B cell (primary cell): ENCODE results near the gene FRMD3. TPM values are rescaled to one million over a fixed set of nuclear protein-coding genes. Genes with fewer than 3 reads are reported as not detected.

ENCODE experiments used
- ATAC-seq: fragments of 200-7000 bp; cut with Tn5 transposase; one replicate; pipeline ENCODE4 v1.10.0; 2021; ENCODE audit warnings: low read depth, mild to moderate bottlenecking, moderate number of reproducible peaks, moderate library complexity
- CTCF ChIA-PET: fragments of 350-600 bp; sonication (Branson Sonifier 250); formaldehyde crosslinking; loops from one replicate; lab custom pipeline; 2021; ENCODE audit warnings: antibody characterized with exemption, inconsistent platforms; lab: Charles Lee
- POLR2A ChIA-PET: fragments of 350-600 bp; sonication (Branson Sonifier 250); formaldehyde crosslinking; loops from one replicate; lab custom pipeline; 2021; ENCODE audit warnings: antibody characterized with exemption; lab: Charles Lee
- DNase-seq: peaks from one replicate; pipeline ENCODE4 v3.0.0; 2013
- H2AFZ ChIP-seq: 2 replicates; pipeline ENCODE4 v1.6.1; 2012; ENCODE audit warnings: mild to moderate bottlenecking, low read depth, low read length; ENCODE audit not compliant: insufficient read depth, poor library complexity, severe bottlenecking
- H3K27ac ChIP-seq, 2 donors: 1 replicate in 1 of 2; 2 replicates in 1 of 2; pipeline ENCODE4 v1.5.1; 2012 to 2013; ENCODE audit warnings: low read length in 2 of 2, mild to moderate bottlenecking in 2 of 2, moderate library complexity in 1 of 2
- H3K27me3 ChIP-seq, 4 experiments: fragments of 200-600 bp in 1 of 4; sonication (generic) in 1 of 4; replicated peaks in 1 of 4; 1 replicate in 2 of 4; 2 replicates in 2 of 4; pipeline versions ENCODE4 v1.6.1 to v1.7.0; 2013 to 2016; ENCODE audit warnings: low read length in 3 of 4, mild to moderate bottlenecking in 2 of 4, mixed read lengths in 1 of 4, moderate library complexity in 1 of 4; ENCODE audit not compliant: insufficient read depth in 4 of 4, control insufficient read depth in 3 of 4; ENCODE audit errors: control extremely low read depth in 1 of 4
- H3K36me3 ChIP-seq, 2 experiments: replicated peaks in 1 of 2; 1 replicate in 1 of 2; 2 replicates in 1 of 2; pipeline versions ENCODE4 v1.6.1 to v1.7.1; 2013; ENCODE audit warnings: low read length in 1 of 2; ENCODE audit not compliant: insufficient read depth in 2 of 2, control insufficient read depth in 1 of 2; ENCODE audit errors: control extremely low read depth in 1 of 2, extremely low read depth in 1 of 2
- H3K4me1 ChIP-seq, 2 donors: fragments of 200-600 bp in 1 of 2; sonication (generic) in 1 of 2; 1 replicate in 1 of 2; 2 replicates in 1 of 2; pipeline versions ENCODE4 v1.5.1 to v1.6.1; 2013 to 2017; ENCODE audit warnings: low read length in 2 of 2; ENCODE audit not compliant: control insufficient read depth in 2 of 2, insufficient read depth in 2 of 2
- H3K4me2 ChIP-seq: replicated peaks from 2 replicates; pipeline ENCODE3; 2012; ENCODE audit warnings: mild to moderate bottlenecking, low read depth, low read length; ENCODE audit not compliant: poor library complexity, severe bottlenecking
- H3K4me3 ChIP-seq, 5 experiments: fragments of 200-600 bp in 1 of 5; sonication (generic) in 1 of 5; 1 replicate in 3 of 5; 2 replicates in 2 of 5; pipeline versions ENCODE4 v1.5.1 to v1.7.0; 2011 to 2016; ENCODE audit warnings: low read length in 4 of 5, mild to moderate bottlenecking in 4 of 5, low read depth in 2 of 5, control low read depth in 1 of 5, moderate library complexity in 1 of 5; ENCODE audit not compliant: insufficient read depth in 1 of 5; ENCODE audit errors: control extremely low read depth in 1 of 5, extremely low read depth in 1 of 5
- H3K79me2 ChIP-seq: fragments of 200-600 bp; sonication (generic); one replicate; pipeline ENCODE4 v1.6.0; 2016; ENCODE audit warnings: low read length; ENCODE audit not compliant: control insufficient read depth, insufficient read depth
- H3K9ac ChIP-seq: fragments of 200-600 bp; sonication (generic); 2 replicates; pipeline ENCODE4 v1.6.1; 2017; ENCODE audit warnings: mild to moderate bottlenecking, low read length, moderate library complexity
- H3K9me3 ChIP-seq, 3 donors: one replicate each; pipeline versions ENCODE4 v1.6.1 to v1.7.1; 2013; ENCODE audit warnings: low read length in 2 of 3; ENCODE audit not compliant: control insufficient read depth in 2 of 3, insufficient read depth in 1 of 3; ENCODE audit errors: control extremely low read depth in 1 of 3
- H4K20me1 ChIP-seq: 2 replicates; pipeline ENCODE4 v1.6.0; 2012; ENCODE audit warnings: mild to moderate bottlenecking, low read length; ENCODE audit not compliant: insufficient read depth, control insufficient read depth, poor library complexity, severe bottlenecking
- H3K27ac Mint-ChIP-seq: one replicate; pipeline ENCODE4 v1.8.0; 2021; ENCODE audit warnings: mixed read lengths
- H3K27me3 Mint-ChIP-seq: one replicate; pipeline ENCODE4 v1.8.0; 2021; ENCODE audit warnings: mixed read lengths
- H3K4me1 Mint-ChIP-seq: one replicate; pipeline ENCODE4 v1.8.0; 2021; ENCODE audit warnings: mixed read lengths
- H3K4me3 Mint-ChIP-seq: one replicate; pipeline ENCODE4 v1.8.0; 2021; ENCODE audit warnings: mixed read lengths
- H3K9me3 Mint-ChIP-seq: one replicate; pipeline ENCODE4 v1.8.0; 2022; ENCODE audit warnings: mixed read lengths; ENCODE audit not compliant: insufficient read depth
- EZH2 ChIP-seq: IDR thresholded peaks from 2 replicates; pipeline ENCODE4 v1.6.1; 2012; ENCODE audit warnings: borderline replicate concordance, low read depth, mild to moderate bottlenecking, moderate library complexity, low read length; ENCODE audit not compliant: insufficient read depth, poor library complexity, severe bottlenecking
- WGBS: methylation state at CpG from one replicate; pipeline ENCODE4 v1.1.5; 2013; ENCODE audit warnings: missing lambda C conversion rate; ENCODE audit not compliant: insufficient coverage; 5-methylcytosine and 5-hydroxymethylcytosine counted together
- intact Hi-C: fragments of 100-400 bp; cut with micrococcal nuclease; formaldehyde crosslinking; loops from one replicate; pipeline ENCODE4 v1.10.0; 2022
- polyA plus RNA-seq: library from polyadenylated mRNA; depleted of rRNA; stranded (reverse); fragments of >200 nt; gene quantifications from 2 replicates; pipeline ENCODE4 v1.2.3, GENCODE V29; 2012
- total RNA-seq, 2 donors: library from RNA; stranded (reverse); fragments of 120-200 nt in 1 of 2; gene quantifications; 1 replicate in 1 of 2; 2 replicates in 1 of 2; pipeline versions ENCODE4 v1.2.3 to v1.2.4, GENCODE V29; 2013 to 2022
- TF ChIP-seq, protein P1 (sequence below): fragments of 200-600 bp; IDR thresholded peaks from one replicate; pipeline ENCODE4 v1.8.0; 2022; ENCODE audit warnings: antibody characterized with exemption, mild to moderate bottlenecking

FRMD3 gene
- total and polyA plus RNA-seq, 2 donors (not counting 1 experiment from before 2014, with no cell fraction given) = 0.37 to 0.49 TPM

DNA sequence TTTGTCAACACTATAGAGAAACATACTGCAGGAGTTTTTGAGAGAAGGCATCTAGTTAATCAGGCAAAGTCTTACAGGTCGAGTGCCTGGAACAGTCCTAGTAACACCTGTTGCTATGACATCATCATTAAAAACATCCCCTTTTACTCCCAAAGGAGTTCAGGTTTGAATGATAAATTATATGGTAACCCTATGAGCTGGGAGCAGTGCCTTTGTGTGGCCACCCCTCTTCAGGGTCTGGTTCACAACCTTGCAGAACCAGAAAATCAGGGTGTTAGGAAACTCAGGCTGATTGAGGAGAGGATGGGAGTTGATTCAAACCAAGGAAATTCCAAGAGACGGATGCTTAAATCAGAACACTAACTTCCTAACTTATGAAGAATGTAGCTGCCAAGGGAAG, 296.1 kb downstream of the FRMD3 start:
- H3K9ac ChIP-seq = no peak overlapping the region
- ChIA-PET CTCF (no interaction called here), POLR2A (no interaction called here)
- H4K20me1 ChIP-seq = no peaks in the 10 kb centered on the region
- H3K27ac ChIP-seq = no peak overlapping the region
- Mint-ChIP-seq H3K4me3 (no peak overlapping the region), H3K27ac (no peak overlapping the region), H3K9me3 (no peaks in the 10 kb centered on the region), H3K4me1 (no peaks in the 10 kb centered on the region), H3K27me3 (no peaks in the 10 kb centered on the region)
- no peak for DNase-seq
- H3K4me2 ChIP-seq = no peak overlapping the region
- no CpG with 5 or more reads among the region's 2 CpGs for WGBS
- ATAC-seq = no peak
- no peak overlapping the region for H3K4me3 ChIP-seq
- no peak overlapping the region for H2AFZ ChIP-seq
- no peaks in the 10 kb centered on the region for H3K79me2 ChIP-seq
- H3K27me3 ChIP-seq = no peaks in the 10 kb centered on the region
- H3K9me3 ChIP-seq = no peaks in the 10 kb centered on the region
- H3K4me1 ChIP-seq = no peaks in the 10 kb centered on the region
- intact Hi-C loops = no loop called here
- TF ChIP-seq, protein P1, sequence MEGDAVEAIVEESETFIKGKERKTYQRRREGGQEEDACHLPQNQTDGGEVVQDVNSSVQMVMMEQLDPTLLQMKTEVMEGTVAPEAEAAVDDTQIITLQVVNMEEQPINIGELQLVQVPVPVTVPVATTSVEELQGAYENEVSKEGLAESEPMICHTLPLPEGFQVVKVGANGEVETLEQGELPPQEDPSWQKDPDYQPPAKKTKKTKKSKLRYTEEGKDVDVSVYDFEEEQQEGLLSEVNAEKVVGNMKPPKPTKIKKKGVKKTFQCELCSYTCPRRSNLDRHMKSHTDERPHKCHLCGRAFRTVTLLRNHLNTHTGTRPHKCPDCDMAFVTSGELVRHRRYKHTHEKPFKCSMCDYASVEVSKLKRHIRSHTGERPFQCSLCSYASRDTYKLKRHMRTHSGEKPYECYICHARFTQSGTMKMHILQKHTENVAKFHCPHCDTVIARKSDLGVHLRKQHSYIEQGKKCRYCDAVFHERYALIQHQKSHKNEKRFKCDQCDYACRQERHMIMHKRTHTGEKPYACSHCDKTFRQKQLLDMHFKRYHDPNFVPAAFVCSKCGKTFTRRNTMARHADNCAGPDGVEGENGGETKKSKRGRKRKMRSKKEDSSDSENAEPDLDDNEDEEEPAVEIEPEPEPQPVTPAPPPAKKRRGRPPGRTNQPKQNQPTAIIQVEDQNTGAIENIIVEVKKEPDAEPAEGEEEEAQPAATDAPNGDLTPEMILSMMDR = no peak
- no peak for TF ChIP-seq EZH2
- H3K36me3 ChIP-seq = no peaks in the 10 kb centered on the region

DNA sequence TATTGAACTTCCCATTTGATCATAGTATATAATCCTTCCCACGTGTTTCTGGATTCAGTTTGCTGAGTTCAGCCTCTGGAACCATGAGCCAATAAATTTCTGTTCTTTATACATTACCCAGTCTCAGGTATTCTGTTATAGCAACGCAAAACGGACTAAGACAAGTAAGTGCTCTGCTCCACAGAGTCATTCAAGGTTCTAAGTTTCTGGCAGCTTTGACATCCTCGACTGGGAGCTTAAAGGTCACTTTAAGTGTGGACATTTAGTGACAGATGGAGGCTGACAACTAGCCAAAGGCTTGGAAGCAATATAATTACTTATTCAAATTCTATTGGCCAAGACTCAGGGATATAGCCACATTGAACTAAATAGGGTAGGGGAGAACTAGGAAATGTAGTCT, 297.5 kb downstream of the FRMD3 start:
- H3K4me3 Mint-ChIP-seq = no peak overlapping the region
- H3K4me3 ChIP-seq = no peak overlapping the region
- 89% methylated on average over 3 of the region's 4 CpGs for WGBS
- H3K9me3 Mint-ChIP-seq = no peaks in the 10 kb centered on the region
- H3K36me3 ChIP-seq = no peaks in the 10 kb centered on the region
- ChIA-PET POLR2A (no interaction called here), CTCF (no interaction called here)
- no peaks in the 10 kb centered on the region for H3K27me3 Mint-ChIP-seq
- no peak overlapping the region for H3K9ac ChIP-seq
- intact Hi-C loops = no loop called here
- ATAC-seq (no peak), DNase-seq (no peak)
- H3K27ac Mint-ChIP-seq = no peak overlapping the region
- H3K27me3 ChIP-seq = no peaks in the 10 kb centered on the region
- no peaks in the 10 kb centered on the region for H3K9me3 ChIP-seq
- H3K79me2 ChIP-seq = no peaks in the 10 kb centered on the region
- H2AFZ ChIP-seq = no peak overlapping the region
- no peak overlapping the region for H3K27ac ChIP-seq
- H3K4me1 Mint-ChIP-seq = no peaks in the 10 kb centered on the region
- TF ChIP-seq, protein P1 = no peak
- no peak for TF ChIP-seq EZH2
- no peaks in the 10 kb centered on the region for H3K4me1 ChIP-seq
- no peak overlapping the region for H3K4me2 ChIP-seq
- H4K20me1 ChIP-seq = no peaks in the 10 kb centered on the region
